ENCODE results near the gene SLC25A22.

SLC25A22 gene

GRCh38 chr11:773830-774229 is 24.3 kb downstream of the SLC25A22 start:
- TF ChIP-seq, protein P1, sequence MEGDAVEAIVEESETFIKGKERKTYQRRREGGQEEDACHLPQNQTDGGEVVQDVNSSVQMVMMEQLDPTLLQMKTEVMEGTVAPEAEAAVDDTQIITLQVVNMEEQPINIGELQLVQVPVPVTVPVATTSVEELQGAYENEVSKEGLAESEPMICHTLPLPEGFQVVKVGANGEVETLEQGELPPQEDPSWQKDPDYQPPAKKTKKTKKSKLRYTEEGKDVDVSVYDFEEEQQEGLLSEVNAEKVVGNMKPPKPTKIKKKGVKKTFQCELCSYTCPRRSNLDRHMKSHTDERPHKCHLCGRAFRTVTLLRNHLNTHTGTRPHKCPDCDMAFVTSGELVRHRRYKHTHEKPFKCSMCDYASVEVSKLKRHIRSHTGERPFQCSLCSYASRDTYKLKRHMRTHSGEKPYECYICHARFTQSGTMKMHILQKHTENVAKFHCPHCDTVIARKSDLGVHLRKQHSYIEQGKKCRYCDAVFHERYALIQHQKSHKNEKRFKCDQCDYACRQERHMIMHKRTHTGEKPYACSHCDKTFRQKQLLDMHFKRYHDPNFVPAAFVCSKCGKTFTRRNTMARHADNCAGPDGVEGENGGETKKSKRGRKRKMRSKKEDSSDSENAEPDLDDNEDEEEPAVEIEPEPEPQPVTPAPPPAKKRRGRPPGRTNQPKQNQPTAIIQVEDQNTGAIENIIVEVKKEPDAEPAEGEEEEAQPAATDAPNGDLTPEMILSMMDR (IDR thresholded peaks at IDR 0.05; ENCODE audit: low read depth, low read length, missing control alignments): no peak
- in situ Hi-C loops (cut with HindIII; ENCODE audit: low pct_ligation_motif_present, low sequenced_read_pairs): no loop called here
- H3K4me3 ChIP-seq (ENCODE audit: low read depth, low read length): no peak overlapping the region
- no peak for DNase-seq
- peaks cover 45% of the 10 kb centered on the region for H3K36me3 ChIP-seq (replicated peaks)
- H3K27me3 ChIP-seq (replicated peaks): no peaks in the 10 kb centered on the region
- no peak overlapping the region for H3K27ac ChIP-seq

- Histone ChIP-seq H3K36me3 (replicated peaks) (peaks cover 45% of the 10 kb centered on the region), H3K27ac (no peak overlapping the region), H3K27me3 (replicated peaks) (no peaks in the 10 kb centered on the region), H3K4me3 (ENCODE audit: low read depth, low read length) (no peak overlapping the region)
- in situ Hi-C loops (cut with HindIII; ENCODE audit: low pct_ligation_motif_present, low sequenced_read_pairs): no loop called here
- TF ChIP-seq, protein P1 (IDR thresholded peaks at IDR 0.05; ENCODE audit: low read depth, low read length, missing control alignments): no peak
- no peak for DNase-seq
Observed at GRCh38 chr11:773425-773824, 24.7 kb downstream of the SLC25A22 start.

DNA sequence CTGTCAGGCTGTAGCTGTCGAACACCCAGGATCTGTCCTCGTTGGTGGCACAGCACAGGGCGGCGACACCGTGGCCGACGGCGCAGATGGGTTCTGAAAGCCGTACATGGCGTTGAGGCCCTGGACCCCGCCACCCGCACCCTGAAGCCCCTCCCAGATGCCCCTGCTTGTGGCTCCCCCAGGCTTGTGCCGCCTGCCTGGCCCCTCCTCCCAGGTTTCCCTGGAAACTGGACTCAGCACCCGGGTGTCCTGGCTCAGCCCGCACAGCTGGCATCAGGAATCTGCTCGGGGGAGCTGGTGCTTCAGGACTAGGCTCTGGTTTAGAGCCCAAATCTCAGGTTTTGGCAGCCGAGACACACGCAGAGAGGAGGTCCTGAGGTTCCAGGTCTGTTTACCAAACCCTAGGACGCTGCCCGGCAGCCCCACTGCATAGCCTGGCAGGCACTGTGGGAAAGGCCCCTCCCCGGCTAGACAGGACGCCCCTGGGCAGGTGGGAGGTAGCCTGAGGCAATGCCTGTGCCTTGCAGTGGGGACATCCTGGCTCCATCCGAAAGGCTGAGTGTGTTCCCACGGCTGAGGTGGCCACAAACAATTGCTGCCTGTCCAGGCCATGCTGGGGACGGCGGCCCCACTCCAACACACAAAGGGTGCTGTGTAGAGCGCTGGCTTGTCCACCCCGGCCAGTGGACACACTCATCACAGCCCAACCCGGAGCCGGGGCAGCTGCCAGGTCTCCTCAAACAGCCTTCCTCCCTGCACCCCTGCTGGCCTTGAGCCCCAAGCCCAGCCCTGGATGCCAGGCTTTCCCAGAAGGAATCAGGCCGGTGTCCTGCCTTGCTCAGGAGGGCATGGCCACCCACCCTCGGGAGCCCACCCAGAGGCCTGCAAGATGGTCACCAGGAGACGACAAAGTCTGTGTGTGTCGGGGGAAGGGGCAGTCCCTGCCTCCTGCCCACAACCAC is 25.4 kb downstream of the SLC25A22 start:
- Histone ChIP-seq H3K36me3 (replicated peaks) (peaks cover 45% of the 10 kb centered on the region), H3K27ac (no peak overlapping the region), H3K27me3 (replicated peaks) (no peaks in the 10 kb centered on the region), H3K4me3 (ENCODE audit: low read depth, low read length) (no peak overlapping the region)
- in situ Hi-C loops (cut with HindIII; ENCODE audit: low pct_ligation_motif_present, low sequenced_read_pairs): no loop called here
- TF ChIP-seq, protein P1 (IDR thresholded peaks at IDR 0.05; ENCODE audit: low read depth, low read length, missing control alignments): no peak
- no peak for DNase-seq

DNA sequence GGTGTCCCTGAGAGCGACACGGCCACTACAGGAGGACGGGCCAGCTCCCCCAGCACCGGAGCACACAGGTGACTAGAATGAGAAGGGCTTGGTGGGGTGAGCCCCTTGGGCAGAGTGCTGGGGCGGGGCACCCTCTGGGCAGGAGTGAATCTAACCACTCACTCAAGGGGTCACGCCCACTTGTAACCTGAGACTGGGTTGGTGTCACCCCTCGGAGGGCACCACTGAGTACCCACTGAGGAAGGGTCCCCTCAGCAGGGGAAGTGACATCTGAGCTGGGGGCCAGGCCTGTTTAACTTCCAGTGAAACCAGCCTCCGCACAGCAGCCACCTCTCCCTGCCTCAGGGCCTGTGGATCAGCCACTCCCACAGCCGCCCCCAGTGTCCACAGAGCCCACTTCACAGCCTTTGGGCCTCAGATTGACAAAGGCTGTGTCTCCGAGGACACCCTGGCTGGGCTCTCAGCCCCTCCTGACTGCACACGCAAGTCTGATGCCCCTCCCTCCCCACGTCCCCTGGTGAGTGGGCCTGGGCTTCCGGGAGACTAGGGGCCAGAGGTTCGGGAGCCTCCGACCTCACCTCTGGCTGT is 26.4 kb downstream of the SLC25A22 start:
- peaks cover 53% of the 10 kb centered on the region for H3K36me3 ChIP-seq (replicated peaks)
- in situ Hi-C loops (cut with HindIII; ENCODE audit: low pct_ligation_motif_present, low sequenced_read_pairs): no loop called here
- H3K4me3 ChIP-seq (ENCODE audit: low read depth, low read length): no peak overlapping the region
- no peak overlapping the region for H3K27ac ChIP-seq
- TF ChIP-seq, protein P1 (IDR thresholded peaks at IDR 0.05; ENCODE audit: low read depth, low read length, missing control alignments): no peak
- no peak for DNase-seq
- H3K27me3 ChIP-seq (replicated peaks): no peaks in the 10 kb centered on the region

GRCh38 chr11:770642-771616 is 27.2 kb downstream of the SLC25A22 start:
- no peak overlapping the region for H3K27ac ChIP-seq
- H3K36me3 ChIP-seq (replicated peaks): peaks cover 61% of the 10 kb centered on the region
- TF ChIP-seq, protein P1 (IDR thresholded peaks at IDR 0.05; ENCODE audit: low read depth, low read length, missing control alignments): no peak
- no peaks in the 10 kb centered on the region for H3K27me3 ChIP-seq (replicated peaks)
- in situ Hi-C loops (cut with HindIII; ENCODE audit: low pct_ligation_motif_present, low sequenced_read_pairs): no loop called here
- no peak overlapping the region for H3K4me3 ChIP-seq (ENCODE audit: low read depth, low read length)
- no peak for DNase-seq

All from brain microvascular endothelial cell (primary cell).